HepG2 (cell line): ENCODE results near the gene PDSS2. TPM values are rescaled to one million over a fixed set of nuclear protein-coding genes. Genes with fewer than 3 reads are reported as not detected.

ENCODE experiments used
- CREM ChIP-seq, 2 experiments: sonication (generic) in 1 of 2; formaldehyde crosslinking in 1 of 2; IDR thresholded peaks; 2 replicates each; pipeline versions ENCODE4 v1.4.0 to v1.6.1; 2016 to 2020; ENCODE audit warnings: antibody characterized with exemption in 1 of 2, mild to moderate bottlenecking in 1 of 2, missing genetic modification reagents in 1 of 2
- HMGXB3 ChIP-seq: sonication (generic); formaldehyde crosslinking; IDR thresholded peaks from 2 replicates; pipeline ENCODE4 v1.4.0; 2020; ENCODE audit warnings: missing genetic modification reagents, borderline replicate concordance
- KMT2A ChIP-seq: sonication (generic); formaldehyde crosslinking; IDR thresholded peaks from 2 replicates; pipeline ENCODE4 v1.4.0; 2020; ENCODE audit warnings: missing genetic modification reagents
- NR3C1 ChIP-seq: sonication (generic); formaldehyde crosslinking; IDR thresholded peaks from 2 replicates; pipeline ENCODE4 v1.4.0; 2020; ENCODE audit warnings: missing genetic modification reagents
- SOX13 ChIP-seq, 3 experiments: fragments of 450-650 bp in 1 of 3; sonication (generic) in 1 of 3; formaldehyde crosslinking in 1 of 3; IDR thresholded peaks in 2 of 3; conservative IDR thresholded peaks in 1 of 3; 2 replicates each; pipeline versions ENCODE4 v1.5.0 to v1.6.1; 2016 to 2020; ENCODE audit warnings: antibody characterized with exemption in 1 of 3, mild to moderate bottlenecking in 1 of 3, missing compliant biosample characterization in 1 of 3, missing genetic modification reagents in 1 of 3, moderate library complexity in 1 of 3
- SPEN ChIP-seq: sonication (generic); formaldehyde crosslinking; IDR thresholded peaks from 2 replicates; pipeline ENCODE4 v1.5.1; 2020; ENCODE audit warnings: low read depth, mild to moderate bottlenecking, missing genetic modification reagents
- ZHX2 ChIP-seq, 2 experiments: sonication (generic) in 1 of 2; formaldehyde crosslinking in 1 of 2; IDR thresholded peaks; 2 replicates each; pipeline versions ENCODE4 v1.6.1 to v1.9.0; 2014 to 2022; ENCODE audit warnings: antibody characterized with exemption in 1 of 2, borderline replicate concordance in 1 of 2, inconsistent platforms in 1 of 2, low read depth in 1 of 2, missing genetic modification reagents in 1 of 2
- ZNF251 ChIP-seq: sonication (generic); formaldehyde crosslinking; IDR thresholded peaks from 2 replicates; pipeline ENCODE4 v1.9.0; 2021; ENCODE audit warnings: mild to moderate bottlenecking, missing genetic modification reagents
- ZNF510 ChIP-seq: sonication (generic); formaldehyde crosslinking; IDR thresholded peaks from 2 replicates; pipeline ENCODE4 v1.4.0; 2020; ENCODE audit warnings: low read depth, mild to moderate bottlenecking, missing genetic modification reagents
- ZNF703 ChIP-seq: sonication (generic); formaldehyde crosslinking; IDR thresholded peaks from 2 replicates; pipeline ENCODE4 v1.5.1; 2020; ENCODE audit warnings: missing genetic modification reagents, mild to moderate bottlenecking, moderate library complexity, borderline replicate concordance
- ZNF790 ChIP-seq: sonication (generic); formaldehyde crosslinking; IDR thresholded peaks from 2 replicates; pipeline ENCODE4 v1.8.0; 2022; ENCODE audit warnings: missing genetic modification reagents, mild to moderate bottlenecking, borderline replicate concordance
- ZZZ3 ChIP-seq: sonication (generic); formaldehyde crosslinking; IDR thresholded peaks from 2 replicates; pipeline ENCODE4 v1.4.0; 2020; ENCODE audit warnings: missing genetic modification reagents, mild to moderate bottlenecking, borderline replicate concordance
- polyA plus RNA-seq, 8 experiments: library from polyadenylated mRNA; depleted of rRNA in 3 of 8; stranded (reverse) in 7 of 8; unstranded in 1 of 8; fragments of >200 nt; fragmentation: Illumina TruSeq in 4 of 8; extraction: Trizol in 4 of 8; gene quantifications; 2 replicates each; pipeline versions ENCODE4 v1.2.1 to v1.2.3, GENCODE V29; 2011 to 2016; ENCODE audit warnings: low read depth in 4 of 8, missing spikeins in 1 of 8, mixed read lengths in 1 of 8; ENCODE audit not compliant: insufficient read depth in 1 of 8
- total RNA-seq, 5 experiments: library from RNA; depleted of rRNA; stranded (reverse); fragments of >200 nt; fragmentation: Illumina TruSeq; extraction: Trizol; gene quantifications; 2 replicates each; pipeline ENCODE4 v1.2.3, GENCODE V29; 2016; ENCODE audit warnings: low read depth in 1 of 5
- TF ChIP-seq, protein P1 (sequence below): sonication (generic); formaldehyde crosslinking; IDR thresholded peaks from 2 replicates; pipeline ENCODE4 v1.4.0; 2020; ENCODE audit warnings: missing genetic modification reagents

Gene PDSS2
- total and polyA plus RNA-seq, 2 of the 13 experiments (the other 11 are each of a cell fraction or from before 2014, with no cell fraction given) = 16.2 to 17.0 TPM

GRCh38 chr6:107114213-107114925 lies 345.0 kb downstream of the PDSS2 start (continued):
- no peak; the same call in 1 of the 2 replicates for TF ChIP-seq ZNF703
- TF ChIP-seq ZHX2 (IDR thresholded peaks at IDR 0.05; ENCODE audit: low read depth) = no peak
- TF ChIP-seq ZHX2 (CRISPR knock-in tag; IDR thresholded peaks at IDR 0.05; ENCODE audit: borderline replicate concordance) = peak; percentile 55; the same call in 1 of the 2 replicates
- TF ChIP-seq ZNF251 (CRISPR knock-in tag) = no peak
- TF ChIP-seq NR3C1 (CRISPR knock-in tag) = no peak
- no peak for TF ChIP-seq ZZZ3
- TF ChIP-seq ZNF510 (CRISPR knock-in tag) = no peak
- TF ChIP-seq ZNF790 = no peak
- TF ChIP-seq HMGXB3 (CRISPR knock-in tag) = no peak; the same call in 1 of the 2 replicates
- TF ChIP-seq CREM (IDR thresholded peaks at IDR 0.05) = no peak
- no peak for TF ChIP-seq CREM (CRISPR knock-in tag; IDR thresholded peaks at IDR 0.05)
- TF ChIP-seq, protein P1, sequence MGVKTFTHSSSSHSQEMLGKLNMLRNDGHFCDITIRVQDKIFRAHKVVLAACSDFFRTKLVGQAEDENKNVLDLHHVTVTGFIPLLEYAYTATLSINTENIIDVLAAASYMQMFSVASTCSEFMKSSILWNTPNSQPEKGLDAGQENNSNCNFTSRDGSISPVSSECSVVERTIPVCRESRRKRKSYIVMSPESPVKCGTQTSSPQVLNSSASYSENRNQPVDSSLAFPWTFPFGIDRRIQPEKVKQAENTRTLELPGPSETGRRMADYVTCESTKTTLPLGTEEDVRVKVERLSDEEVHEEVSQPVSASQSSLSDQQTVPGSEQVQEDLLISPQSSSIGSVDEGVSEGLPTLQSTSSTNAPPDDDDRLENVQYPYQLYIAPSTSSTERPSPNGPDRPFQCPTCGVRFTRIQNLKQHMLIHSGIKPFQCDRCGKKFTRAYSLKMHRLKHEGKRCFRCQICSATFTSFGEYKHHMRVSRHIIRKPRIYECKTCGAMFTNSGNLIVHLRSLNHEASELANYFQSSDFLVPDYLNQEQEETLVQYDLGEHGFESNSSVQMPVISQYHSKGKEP (CRISPR knock-in tag) = 0 out of 2 replicates have a peak, but pooled peaks have one; percentile 34
- TF ChIP-seq SOX13 (IDR thresholded peaks at IDR 0.05) = no peak
- TF ChIP-seq SOX13 (CRISPR knock-in tag; conservative IDR thresholded peaks at IDR 0.05 in 1 of 2, IDR thresholded peaks at IDR 0.05 in 1 of 2) = no peak
- TF ChIP-seq KMT2A = peak; percentile 80; the same call in 1 of the 2 replicates
- TF ChIP-seq SPEN (CRISPR knock-in tag) = peak; percentile 50; the same call in 1 of the 2 replicates
